CD4-positive, alpha-beta T cell treated with Interleukin-4 for 4 hours (primary cell): ENCODE results near the gene LHX2.

Experiments used
- DNase-seq: peaks from one replicate; pipeline ENCODE4 v3.0.0-alpha.2; 2020

LHX2 gene

DNA sequence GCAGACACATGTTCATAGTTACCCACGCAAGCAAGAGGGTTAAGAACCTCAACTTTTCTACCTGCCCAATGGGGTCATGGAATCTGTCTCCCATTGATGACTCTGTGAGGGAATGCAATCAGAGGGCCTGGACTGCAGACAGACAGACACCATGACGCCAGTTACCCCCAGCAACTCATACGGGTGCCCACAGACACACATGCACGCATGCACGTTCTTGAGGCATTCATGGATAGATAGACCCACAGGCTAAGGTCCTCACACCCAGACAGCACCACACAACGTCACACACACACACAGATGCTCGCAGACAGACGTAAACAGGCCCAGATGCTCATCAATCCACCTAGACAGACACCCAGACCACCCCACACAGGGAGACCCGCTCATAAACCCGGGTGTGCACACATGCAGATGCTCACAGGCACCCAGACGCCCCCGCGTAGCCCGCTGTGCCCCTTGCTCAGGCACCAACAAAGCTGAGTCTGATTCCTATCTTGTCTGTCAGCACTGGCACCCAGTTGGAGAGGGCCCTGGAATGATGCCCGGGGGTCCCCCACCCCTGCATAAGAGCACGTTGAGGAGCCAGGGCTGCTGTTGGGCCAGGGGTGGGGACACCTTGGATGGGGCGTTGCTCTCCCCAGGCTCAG is 23.6 kb downstream of the LHX2 start:
- DNase-seq = no peak

DNA sequence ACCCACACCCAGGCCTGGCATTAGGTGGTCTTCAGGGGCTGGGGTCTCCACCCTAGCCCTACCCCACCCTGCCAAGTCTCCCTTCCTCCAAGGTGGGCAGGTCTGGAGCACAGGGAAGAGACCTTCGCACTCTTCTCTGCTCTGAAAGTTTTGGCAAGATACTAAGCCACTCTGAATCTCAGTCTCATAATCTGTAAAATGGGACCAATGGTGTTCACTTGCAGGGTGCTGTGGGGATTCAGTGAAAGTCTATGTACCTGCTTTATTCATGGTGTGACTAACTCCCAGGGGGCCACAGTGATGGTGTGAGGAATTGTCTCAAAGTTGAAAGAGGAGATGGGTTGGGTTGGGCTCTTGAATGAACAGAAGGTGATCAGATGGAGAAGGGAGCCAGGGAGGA is 25.0 kb downstream of the LHX2 start:
- DNase-seq = no peak

DNA sequence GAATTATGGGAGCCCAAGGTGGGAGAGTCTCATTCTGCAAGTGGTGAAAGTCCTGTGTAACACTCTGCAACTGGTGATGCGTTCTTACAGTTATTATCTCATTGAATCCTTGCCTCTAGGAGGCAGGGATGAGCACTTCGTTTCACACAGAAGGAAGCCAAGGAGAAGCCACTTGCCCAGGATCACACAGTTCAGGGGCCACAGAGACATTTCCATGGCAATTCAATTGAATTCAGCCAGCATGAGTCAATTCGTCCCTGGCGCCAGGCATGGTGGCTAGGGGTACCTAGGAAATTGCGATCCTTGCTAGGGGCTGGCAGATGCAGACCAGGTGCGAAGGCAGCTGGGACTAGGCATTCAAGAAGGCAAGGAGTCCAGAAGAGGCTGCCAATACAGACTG is 26.2 kb downstream of the LHX2 start:
- no peak for DNase-seq

DNA sequence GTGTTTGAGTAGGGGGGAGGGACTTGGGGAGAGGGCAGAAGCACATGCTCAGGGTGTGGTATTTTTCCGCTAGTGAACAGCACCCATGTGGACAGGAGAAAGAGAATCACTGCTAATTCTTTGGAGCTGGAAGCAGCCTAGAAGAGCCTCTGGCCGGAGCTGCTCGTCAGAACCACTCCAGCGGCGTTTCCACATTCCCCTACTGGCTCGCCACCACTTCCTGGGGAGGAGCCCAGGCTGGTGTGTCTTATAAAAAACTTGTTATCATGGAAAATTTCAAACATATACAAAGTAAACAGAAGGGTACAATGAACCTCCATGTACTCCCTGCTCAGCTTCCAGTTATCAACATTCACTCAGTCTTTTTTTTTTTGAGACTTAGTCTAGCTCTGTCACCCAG is 26.7 kb downstream of the LHX2 start:
- DNase-seq = no peak

DNA sequence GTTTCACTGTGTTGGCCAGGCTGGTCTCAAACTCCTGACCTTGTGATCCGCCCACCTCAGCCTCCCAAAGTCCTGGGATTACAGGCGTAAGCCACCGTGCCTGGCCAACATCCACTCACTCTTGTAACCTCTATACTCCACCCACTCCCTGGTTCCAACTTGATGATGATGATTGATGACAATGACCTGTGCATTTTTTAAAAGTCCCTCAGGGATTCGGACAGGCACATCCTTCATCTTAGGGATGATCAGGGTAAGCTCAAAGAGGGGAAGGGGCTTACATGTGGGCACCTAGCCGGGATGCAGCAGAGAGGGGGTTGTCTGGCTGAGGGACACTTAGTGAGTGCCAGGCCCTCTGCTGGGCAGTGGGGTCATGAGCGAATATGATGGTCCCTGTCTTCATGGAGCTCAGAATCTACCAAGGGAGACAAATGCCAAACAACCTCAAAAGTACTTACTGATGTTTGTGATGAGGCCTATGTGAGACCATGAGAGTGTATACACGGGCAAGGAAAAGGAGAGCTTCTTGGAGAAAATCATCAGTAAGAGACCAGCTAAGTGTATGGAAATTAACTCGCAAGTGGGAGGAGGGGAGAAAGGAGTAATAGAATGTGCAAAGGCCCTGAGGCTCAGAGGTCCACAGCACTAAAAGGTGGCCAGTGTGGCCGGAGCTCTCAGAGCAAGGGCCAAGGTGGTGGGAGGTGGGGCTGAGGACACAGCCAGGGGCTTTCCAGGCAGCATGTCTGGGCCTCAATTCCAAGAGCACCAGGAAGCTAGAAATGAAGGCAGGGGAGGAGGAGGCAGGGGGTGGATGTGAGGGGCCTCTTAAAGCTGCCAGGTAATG is 27.4 kb downstream of the LHX2 start:
- DNase-seq = no peak

DNA sequence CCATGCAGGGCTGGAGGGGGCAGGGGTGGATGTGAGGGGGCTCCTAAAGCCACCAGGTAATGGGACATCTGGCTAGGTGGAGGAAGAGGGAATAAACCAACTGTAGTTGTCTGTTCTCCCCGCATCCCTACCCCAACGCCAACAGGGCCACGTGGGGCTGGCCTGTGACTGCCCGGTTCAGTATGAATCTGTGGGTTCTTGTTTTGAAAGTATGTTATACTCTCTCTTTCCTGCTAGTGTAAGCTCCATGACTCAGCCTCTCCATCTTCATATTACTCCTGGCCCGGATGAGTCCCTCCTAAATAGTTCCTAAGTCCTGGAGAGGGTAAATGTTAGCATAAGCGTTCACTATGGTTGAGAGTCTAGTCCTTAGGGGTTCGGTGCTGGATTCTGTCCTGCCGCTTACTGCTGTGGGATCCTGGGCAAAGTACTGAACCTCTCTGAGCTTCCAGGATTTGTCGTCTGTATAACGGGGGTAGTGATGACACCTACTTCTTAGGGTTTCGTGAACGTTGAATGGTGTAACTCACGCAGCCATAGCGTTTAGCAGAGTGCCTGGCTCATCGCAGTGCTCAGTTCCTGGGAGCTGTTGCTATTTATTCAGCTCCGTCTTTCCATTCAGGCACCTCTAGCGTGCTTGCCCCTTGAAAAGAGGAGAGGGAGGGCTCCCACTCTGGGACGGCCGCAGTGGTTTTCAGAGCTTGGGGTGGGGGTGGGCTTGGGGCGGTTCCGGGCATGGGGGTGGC is 28.8 kb downstream of the LHX2 start:
- no peak for DNase-seq

DNA sequence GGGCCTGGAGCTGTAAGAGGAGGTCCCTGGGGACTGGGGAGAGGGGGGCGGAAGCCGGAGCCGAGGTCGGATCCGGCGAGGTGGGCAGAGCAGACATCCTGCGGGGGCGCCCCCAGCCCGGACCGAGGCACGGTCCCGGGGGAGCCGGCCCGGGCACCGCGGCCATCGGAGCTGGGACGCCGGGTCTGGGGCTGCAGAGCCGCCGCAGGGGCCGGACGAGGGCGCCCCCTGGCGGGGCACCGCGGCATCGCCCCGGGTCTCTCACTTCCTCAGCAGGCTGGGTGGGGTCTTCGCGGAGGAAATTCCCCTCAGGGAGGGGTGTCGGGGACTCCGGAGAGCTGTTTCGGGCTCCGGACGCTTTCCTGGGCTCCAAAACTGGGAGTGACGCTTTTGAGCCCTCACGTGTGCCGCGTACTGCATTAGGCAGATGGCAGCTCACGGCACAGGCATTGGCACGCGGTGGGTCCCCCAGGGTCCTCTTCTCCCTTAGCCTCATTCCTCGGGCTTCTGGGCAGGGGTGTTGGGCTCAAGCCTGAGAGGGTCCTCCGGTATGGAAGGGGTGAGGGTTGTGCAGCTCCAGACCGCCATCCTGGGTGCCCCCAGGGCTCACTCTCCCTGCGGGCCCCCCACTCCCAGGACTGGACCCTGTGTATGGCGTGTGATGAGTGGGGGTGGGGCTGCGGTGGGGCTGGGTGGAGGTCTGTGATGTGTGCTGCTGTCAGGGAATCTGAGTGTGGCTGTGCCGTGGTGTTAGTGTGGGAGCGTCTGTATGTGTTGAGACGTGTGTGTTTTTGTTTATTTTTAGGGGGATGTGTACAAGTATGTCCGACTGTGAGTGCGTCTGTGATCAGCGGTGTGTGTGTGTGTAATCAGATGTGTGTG is 29.6 kb downstream of the LHX2 start:
- DNase-seq = no peak

DNA sequence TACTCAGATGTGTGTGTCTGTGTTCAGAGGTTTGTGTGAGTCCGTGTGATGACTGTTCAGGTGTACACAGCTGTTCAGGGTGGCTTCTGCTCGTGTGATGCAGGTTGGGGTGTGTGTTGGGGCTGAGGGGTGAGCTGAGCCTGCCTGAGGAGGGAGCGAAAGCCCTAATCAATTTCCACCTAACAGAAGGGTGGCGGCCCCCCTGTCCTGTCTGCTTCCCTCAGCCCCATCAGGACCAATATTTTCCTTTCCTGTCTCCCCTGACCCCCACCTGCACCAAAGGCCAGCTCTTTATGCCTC is 30.2 kb downstream of the LHX2 start:
- DNase-seq = no peak

DNA sequence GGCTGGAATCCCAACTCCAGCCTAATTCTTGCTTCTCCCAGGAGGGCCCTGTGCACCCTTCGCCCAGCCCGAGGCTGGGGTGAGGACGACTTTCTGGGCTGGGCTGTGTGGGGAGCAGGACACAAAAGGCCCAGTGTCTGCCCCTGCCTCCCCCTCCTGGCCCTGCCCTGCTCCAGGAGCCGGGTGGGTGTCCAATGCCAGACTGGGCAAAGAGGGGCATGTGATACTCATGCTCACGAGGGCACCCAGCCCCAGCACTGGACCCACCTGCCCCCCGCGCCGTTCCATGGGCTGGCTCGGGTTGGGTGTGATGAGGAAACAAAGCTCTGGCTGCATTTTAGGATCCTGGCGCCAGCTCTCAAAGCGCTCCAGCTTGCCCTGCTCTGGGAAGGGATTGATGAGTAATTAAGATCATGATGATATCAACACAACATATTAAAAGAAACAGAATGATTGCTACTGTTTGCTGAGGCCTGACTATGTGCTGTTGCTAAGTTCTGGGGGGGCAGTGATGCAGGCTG is 30.7 kb downstream of the LHX2 start:
- no peak for DNase-seq

DNA sequence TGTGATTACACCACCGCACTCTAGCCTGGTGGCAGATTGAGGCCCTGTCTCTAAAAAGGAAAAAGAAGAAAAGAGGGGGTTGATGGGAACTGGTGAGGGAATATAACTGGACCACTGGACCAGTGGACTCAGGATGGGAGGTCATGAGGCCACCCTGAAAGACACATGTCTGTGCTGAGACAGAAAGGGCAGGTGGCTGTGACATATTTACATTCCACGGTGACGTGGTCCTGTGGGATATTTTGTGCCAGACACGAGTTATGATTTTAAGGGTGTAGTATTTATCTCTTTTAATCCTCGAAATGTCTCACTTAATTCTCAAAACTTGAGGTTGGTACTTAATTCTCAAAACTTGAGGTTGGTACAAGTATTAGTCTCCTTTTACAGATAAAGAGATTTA is 32.9 kb downstream of the LHX2 start:
- no peak for DNase-seq

DNA sequence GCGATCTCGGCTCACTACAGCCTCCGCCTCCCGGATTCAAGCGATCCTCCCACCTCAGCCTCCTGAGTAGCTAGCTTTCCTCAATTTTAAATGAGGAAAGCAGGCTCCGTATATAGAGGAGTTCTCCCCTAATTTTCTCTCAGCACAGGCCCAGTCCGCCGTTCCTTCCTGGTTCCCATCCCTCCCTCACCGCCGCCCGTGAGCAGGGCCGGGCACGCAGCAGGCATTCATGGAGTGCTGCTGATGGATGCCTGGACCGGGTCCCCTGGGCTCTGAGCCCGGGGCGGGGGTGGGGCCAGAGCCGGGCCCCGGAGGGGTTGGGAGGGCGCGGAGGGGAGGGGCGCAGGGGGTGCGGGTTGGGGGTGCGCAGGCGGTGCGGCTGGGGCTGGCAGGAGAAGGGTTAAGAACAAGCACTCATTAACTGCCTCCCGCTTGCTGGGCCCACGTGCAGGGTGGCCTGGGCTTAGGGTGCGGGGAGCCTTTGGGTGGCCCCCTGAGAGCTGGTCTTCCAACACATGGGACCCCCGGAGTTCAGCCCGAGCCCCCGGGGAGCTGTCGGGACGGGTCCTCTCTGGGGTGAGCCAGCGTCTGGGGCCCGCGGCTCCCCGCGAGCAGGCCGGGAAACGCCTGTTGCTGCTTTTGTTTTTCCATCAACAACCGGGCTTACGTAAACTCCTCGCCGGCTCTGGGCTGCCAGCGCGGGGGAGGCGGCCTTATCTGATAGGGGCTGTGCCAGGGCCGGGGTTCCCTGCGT is 33.7 kb downstream of the LHX2 start:
- DNase-seq = no peak

DNA sequence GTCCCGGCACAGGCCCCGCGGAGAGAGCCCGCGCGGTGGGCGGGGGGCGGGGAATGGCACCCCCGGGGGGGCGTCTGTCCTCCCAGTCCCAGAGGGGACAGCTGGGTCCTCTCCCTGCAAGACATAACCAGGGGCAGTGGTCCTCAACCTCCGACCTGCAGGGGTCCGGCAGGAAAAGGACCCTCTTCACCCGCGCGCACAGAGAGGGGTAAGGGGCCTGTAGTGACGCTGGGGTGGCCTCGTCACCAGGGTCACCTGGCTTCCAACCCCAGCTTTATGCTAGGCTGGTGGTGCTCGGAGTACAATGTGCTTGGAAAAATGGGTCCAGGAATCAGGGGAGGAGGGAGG is 34.2 kb downstream of the LHX2 start:
- DNase-seq = no peak

DNA sequence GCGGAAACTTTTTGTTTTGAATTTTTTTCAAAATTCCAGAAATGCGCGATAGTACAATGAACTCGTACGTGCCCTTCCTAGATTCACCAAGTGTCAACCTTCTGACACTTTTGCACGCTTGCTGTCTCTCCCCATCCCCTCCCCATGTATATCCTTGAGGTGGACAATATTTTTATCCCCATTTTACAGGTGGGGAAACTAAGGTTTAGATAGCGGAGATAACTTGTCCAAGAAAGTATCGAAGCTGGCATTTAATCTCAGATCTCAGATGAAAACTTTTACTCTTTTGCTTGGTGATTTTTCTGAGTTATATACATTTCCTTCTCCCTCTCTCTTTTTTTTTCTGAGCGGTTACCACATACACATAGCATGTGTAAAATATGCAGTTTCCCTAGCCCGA is 34.6 kb downstream of the LHX2 start:
- DNase-seq = no peak

DNA sequence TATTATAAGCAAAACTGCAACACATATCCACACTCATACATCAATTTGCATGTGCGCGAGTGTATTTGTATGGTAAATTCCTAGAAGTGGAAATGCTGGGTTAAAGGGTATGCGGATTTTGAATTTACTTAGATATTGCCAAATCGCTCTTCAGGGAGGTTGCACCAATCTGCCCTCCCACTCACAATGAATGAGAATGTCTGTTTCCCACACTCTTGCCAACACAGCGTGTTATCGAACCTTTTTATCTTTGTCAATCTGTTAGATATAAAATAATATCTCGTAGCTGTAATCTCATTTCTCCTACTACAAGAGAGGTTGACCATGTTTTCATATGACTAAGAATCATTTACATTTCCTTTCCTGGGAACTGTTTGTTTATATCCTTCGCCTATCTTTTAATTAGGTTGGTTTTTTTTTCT is 35.7 kb downstream of the LHX2 start:
- no peak for DNase-seq

DNA sequence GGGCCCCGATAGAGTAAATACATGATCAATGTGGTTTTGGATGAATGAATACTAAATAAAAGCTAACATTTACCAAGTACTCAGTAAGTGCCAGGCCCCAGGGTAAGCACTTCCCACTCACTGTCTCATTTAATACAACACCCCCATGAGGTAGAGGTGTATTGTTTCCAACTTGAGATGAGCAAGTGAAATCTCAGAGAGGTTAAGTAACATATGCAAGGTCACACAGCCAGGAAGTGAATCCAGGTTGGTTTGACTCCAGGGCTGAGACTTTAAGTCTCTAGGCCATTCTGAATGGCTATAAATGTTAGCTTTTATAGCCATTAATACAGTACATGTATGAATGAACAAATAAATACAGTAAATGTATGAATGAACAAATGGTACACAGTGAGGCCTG is 39.4 kb downstream of the LHX2 start:
- DNase-seq = no peak

DNA sequence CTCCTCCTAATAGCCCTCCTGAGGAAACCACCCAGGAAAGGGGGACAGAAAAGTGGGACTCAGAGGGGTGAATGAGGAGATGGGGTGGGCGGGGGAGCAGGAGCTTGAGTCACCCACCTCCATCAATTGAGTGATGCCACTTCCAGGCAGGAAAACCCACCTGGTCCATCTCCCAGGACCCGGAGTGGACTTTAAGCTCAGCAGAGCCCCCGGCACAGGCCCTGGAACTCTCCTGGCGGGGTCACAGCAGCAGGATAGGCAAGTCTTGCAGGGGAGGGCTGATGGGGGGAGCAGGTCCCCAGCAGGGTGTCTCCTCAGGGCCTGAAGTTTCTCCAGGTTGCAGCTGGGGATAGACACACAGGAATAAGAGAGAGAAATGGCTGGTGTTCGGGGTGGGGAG is 40.8 kb downstream of the LHX2 start:
- no peak for DNase-seq

DNA sequence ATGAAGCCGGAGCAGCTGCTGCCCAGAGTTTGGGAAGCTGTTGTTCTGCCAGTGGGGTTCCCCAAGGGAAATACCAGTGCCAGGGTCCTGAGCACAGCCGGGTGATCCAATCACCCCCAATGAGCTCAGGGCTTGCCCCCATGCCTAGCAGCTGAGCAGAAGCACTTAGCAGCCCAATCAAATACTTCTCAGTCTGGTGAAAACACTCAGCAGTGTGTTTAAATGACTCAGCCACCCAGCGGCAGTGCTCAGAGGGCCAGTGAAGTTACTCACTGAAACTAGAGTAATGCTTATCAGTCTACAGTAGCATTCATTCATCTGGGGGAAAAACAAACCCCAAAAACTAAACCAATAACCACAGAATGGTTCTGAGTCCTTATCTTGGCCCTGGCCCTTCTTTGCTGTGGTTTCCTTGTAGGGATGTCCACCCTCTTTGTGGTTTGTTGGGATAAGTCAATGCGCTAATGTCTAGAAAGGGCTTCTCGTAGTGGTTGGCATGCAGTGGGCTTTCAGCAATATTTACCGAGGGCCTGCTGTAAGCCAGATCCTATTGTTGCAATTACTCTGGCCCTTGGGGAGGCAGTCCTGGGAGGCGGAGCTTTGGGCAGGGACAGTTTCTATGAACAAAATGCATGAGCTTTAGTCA is 43.1 kb downstream of the LHX2 start:
- no peak for DNase-seq

DNA sequence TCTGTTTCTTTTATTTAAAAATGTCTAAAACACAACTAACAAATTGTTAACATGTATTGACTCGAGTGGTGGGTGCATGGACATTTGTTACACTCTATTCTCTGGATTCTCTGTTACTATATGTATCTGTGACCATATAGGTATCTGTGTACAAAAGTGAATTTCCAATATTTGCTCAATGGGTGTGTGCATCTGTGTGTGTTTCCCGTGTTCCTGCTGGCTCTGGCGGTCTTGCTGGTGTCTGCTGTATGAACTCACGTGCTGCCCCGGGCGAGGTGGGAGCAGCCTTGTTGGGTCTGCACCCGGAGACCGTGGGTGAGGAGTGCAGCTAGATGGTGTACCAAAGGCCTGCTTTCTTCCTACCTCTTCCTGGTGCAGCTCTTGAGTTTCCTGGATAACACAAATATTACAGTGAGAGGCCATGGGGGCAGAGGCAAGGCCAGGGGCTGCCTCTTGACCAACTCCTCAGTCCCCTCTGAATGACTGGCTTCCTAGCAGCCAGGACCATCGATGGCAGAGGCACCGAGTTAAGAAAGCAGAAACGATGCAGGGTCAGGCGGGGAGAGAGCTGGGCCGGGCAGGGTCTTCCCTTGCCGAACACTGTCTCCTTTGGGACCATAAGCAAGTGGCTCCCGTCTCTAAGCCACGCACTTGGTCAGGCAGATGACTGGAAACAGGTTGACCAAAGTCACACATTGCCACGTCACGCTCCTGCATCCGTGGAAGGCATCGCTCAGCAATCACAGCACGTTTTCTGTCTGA is 49.5 kb downstream of the LHX2 start:
- no peak for DNase-seq

DNA sequence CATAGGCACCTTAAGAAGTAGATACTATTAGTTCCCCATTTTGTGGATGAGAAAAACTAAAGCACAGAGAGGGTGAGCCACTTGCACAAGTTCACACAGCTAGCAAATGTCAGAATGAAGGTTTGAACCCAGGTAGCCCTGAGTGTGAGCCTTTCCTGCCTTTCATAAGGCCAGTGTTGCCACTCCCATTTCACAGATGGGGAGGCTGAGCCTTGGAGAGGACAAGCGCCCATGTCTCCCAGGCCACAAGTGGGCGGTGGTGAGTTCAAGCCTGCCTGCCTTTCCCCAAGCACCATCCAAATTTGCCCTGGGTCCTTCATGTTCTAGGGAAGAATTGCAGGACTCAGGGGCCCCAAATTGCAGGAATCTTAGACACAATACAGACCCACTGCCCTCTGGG is 50.6 kb downstream of the LHX2 start:
- DNase-seq = no peak

DNA sequence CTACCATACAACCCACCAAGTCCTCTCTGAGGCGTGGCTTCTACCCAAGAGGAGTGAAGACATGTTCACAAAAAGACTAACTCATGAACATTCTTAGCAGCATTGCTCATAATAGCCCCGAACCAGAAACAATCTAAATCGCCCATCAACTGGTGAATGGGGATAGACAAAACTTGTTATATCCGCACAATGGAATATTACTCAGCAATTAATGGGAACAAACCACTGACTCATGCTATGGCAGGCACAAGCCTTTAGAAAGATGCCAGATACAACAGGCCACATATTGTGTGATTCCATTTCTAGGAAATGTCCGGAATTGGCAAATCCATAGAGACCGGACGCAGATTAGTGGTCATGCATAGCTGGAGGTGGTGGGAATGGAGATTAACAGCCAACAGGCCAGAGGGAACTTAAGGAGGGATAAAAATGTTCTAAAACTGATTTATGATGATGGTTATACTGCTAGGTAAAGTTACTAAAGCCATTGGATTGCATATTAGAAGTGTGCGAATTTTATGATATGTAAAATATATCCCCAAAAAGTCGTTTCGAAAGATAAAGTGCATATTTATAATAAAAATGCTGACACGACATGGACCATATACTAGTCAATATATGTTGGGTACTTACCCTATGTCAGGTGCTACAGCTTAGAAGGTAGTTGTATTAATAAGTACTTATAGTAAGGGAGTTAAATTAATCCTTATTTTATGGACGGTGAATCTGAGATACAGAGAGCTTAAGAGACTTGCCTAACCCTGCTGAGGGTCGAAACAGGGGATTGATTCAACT is 55.4 kb downstream of the LHX2 start:
- DNase-seq = no peak
